ENCODE measurements around the gene LRWD1. TPM values are rescaled to one million over a fixed set of nuclear protein-coding genes. Genes with fewer than 3 reads are reported as not detected.
A peak's percentile ranks its signal among the peaks of the same experiment; 100 is the strongest.
"Not testable (repeated sequence)": the region's sequence is repeated elsewhere in the genome, so short reads cannot be mapped to it uniquely, and the experiment has no call there.

LRWD1 gene
- total RNA-seq, 1 donor from 2014 or later = 10.4 TPM

DNA sequence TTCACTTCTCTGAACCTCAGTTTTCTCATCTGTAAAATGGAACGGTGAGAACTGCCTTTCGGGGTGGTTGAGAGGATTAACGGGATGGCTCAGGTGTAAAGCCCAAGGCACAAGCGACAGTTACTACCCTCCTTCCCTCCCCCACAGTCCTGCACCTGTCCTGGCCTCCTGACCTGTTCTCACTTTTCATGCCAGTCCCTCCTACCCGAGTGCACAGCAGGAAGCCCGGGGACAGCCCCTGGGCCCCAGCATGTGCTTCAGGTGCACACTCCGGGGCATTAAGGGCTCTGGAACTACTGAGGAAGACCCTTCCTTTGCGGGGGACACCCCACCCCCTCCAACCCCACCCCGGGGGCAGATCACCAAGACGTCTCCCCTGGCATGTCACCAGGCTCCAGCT, 52.2 kb downstream of the LRWD1 start:
- DNase-seq; ATAC-seq; intact Hi-C loops (cut with micrococcal nuclease): not testable (repeated sequence)

DNA sequence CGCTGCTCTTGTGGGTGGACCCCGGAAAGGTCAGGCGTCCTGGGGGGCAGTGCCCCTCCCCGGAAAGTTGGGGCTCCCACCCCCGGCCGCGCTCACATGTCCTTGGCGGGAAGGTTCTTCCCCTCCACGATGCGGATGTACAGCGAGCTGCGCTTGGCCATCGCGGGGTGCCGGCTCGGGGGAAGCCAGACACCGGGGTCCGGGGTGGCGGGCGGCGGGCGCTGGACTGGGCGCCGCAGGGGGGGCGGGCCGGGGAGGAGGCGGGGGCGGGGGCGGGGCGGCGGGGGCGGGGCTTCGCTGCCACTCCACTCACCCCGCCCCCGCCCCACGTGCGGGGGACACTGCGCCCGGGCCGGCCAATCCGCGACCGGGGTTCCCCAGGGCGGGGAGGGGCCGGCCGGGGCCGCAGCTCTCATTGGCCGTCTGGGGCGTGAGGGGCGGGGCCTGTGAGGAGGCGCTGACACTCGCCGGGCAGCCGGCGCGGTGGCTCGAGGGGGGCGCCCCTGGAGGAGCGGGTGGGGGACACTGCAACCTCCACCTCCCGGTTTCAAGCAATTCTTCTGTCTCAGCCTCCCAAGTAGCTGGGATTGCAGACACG, 52.9 kb downstream of the LRWD1 start, which contains the start of gene RASA4B:
Gene RASA4B, minus strand, starts transcription at position 228 of the 598 bp plus-strand sequence. Its CDS starts 67 bp downstream, at position 161.
- ATAC-seq = peak; percentile 94
- intact Hi-C loops (cut with micrococcal nuclease) = not testable (repeated sequence)
- peak; percentile 43 for DNase-seq

DNA sequence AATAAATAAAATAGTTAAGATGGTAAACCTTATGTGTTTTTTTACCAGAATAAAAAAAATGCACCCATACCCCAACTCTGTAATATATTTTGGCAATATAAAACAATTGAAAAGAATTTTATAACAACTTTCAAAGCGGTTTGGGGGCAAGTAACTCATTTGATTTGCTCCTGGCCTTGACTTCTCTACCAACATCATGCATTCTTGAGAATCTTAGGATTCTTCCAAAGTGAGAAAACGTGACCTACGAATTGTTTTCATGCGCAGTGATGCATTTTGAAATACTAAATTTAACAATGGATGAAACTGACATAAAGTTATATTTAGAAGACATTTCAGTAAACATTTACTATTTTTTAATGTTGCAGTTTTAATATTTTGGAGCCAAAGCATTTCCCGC, 56.0 kb downstream of the LRWD1 start:
- intact Hi-C loops (cut with micrococcal nuclease); ATAC-seq; DNase-seq: not testable (repeated sequence)

Small RNAs within 50 kb of the gene (microRNA-seq; reads per million reads assigned to microRNA genes)
- gene MIR4467 (ENCODE audit: borderline number of aligned reads) = not detected
- gene MIR5090 (ENCODE audit: borderline number of aligned reads) = not detected

Other genes with a start within 250 kb of the LRWD1 start
- 0.99 TPM for gene SH2B2, start 178.1 kb upstream of the LRWD1 start, total RNA-seq
- not detected for gene SPDYE6, start 108.5 kb upstream of the LRWD1 start, total RNA-seq
- gene PRKRIP1, start 68.6 kb upstream of the LRWD1 start, total RNA-seq = 11.8 TPM
- 3.1 TPM for gene ORAI2, start 31.4 kb upstream of the LRWD1 start, total RNA-seq
- gene ALKBH4, start 121 bp upstream of the LRWD1 start, total RNA-seq = 4.5 TPM
- 49.6 TPM for gene POLR2J, start 13.9 kb downstream of the LRWD1 start, total RNA-seq
- gene RASA4B, start 52.8 kb downstream of the LRWD1 start, total RNA-seq = 7.5 TPM
- gene UPK3BL2, start 78.7 kb downstream of the LRWD1 start, total RNA-seq = 2.9 TPM
- not detected for gene SPDYE2, start 86.2 kb downstream of the LRWD1 start, total RNA-seq
- gene POLR2J3, start 107.6 kb downstream of the LRWD1 start, total RNA-seq = 11.1 TPM
- gene RASA4, start 151.8 kb downstream of the LRWD1 start, total RNA-seq = 20.2 TPM
- gene UPK3BL1, start 177.8 kb downstream of the LRWD1 start, total RNA-seq = 13.0 TPM
- not detected for gene SPDYE2B, start 185.3 kb downstream of the LRWD1 start, total RNA-seq
- 3.4 TPM for gene POLR2J2, start 206.7 kb downstream of the LRWD1 start, total RNA-seq